Measurements from ENCODE around the gene ATP2C1.

DNA sequence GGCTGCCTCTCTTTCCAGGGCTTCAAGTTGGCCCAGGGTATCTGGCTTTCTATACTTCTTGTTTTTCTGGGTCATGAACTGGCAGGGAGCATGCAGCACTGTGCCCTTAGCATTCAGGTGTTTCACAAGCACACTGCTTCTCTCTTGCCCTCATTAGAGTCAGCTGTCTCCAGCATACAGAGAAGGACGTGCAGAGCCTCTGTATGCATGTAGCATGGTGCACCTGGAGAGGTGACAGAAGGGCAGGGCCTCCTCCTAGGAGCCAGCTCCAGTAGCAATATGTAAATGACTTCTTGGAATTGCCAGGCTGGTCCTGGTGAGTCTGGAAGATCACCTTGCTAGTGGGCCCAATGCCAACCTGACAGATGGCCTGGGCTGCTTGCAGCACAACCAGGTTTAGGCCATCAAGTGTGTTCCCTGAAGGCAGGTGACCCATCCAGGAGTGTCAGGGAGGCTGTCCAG, 44.8 kb upstream of the ATP2C1 start:
- TF ChIP-seq, protein P1, sequence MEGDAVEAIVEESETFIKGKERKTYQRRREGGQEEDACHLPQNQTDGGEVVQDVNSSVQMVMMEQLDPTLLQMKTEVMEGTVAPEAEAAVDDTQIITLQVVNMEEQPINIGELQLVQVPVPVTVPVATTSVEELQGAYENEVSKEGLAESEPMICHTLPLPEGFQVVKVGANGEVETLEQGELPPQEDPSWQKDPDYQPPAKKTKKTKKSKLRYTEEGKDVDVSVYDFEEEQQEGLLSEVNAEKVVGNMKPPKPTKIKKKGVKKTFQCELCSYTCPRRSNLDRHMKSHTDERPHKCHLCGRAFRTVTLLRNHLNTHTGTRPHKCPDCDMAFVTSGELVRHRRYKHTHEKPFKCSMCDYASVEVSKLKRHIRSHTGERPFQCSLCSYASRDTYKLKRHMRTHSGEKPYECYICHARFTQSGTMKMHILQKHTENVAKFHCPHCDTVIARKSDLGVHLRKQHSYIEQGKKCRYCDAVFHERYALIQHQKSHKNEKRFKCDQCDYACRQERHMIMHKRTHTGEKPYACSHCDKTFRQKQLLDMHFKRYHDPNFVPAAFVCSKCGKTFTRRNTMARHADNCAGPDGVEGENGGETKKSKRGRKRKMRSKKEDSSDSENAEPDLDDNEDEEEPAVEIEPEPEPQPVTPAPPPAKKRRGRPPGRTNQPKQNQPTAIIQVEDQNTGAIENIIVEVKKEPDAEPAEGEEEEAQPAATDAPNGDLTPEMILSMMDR (IDR thresholded peaks at IDR 0.05 in 8 of 11, conservative IDR thresholded peaks at IDR 0.05 in 3 of 11) = no peak
- TF ChIP-seq POLR2A (IDR thresholded peaks at IDR 0.05) = no peak
- TF ChIP-seq POLR2AphosphoS5 (IDR thresholded peaks at IDR 0.05) = no peak
